Skin of body (tissue), 2 donors: ENCODE data around the gene PADI3. TPM values are rescaled to one million over a fixed set of nuclear protein-coding genes. Genes with fewer than 3 reads are reported as not detected.
A peak's percentile ranks its signal among the peaks of the same experiment; 100 is the strongest.

Experiments used
- DNase-seq: peaks from one replicate; lab custom pipeline; 2025; lab: John Stamatoyannopoulos, UW
- total RNA-seq: library from RNA; depleted of rRNA; stranded (reverse); fragments of >200 nt; gene quantifications from one replicate; pipeline ENCODE4 v1.2.3, GENCODE V29; 2014

The PADI3 gene
- 15.8 TPM for total RNA-seq

- DNase-seq = no peak
Measured at GRCh38 chr1:17248781-17249180, at the start of gene PADI3. Gene PADI3 (plus strand): TSS chr1:17249098. CDS start chr1:17249138, 40 bp downstream.

- DNase-seq = no peak
Measured at GRCh38 chr1:17199267-17200044, 49.4 kb upstream of the PADI3 start.

- DNase-seq = no peak
Measured at GRCh38 chr1:17200246-17200645, 48.7 kb upstream of the PADI3 start.

GRCh38 chr1:17200756-17201155 is 48.1 kb upstream of the PADI3 start:
- DNase-seq = no peak

- DNase-seq = no peak
Measured at GRCh38 chr1:17201201-17202021, 47.5 kb upstream of the PADI3 start.

GRCh38 chr1:17204546-17205440 is 44.1 kb upstream of the PADI3 start, which contains the start of gene PADI1:
Gene PADI1 (plus strand): TSS chr1:17205128. CDS start chr1:17205218, 90 bp downstream.
- DNase-seq = no peak

- DNase-seq = no peak
Measured at GRCh38 chr1:17205652-17206051, 43.2 kb upstream of the PADI3 start.

- DNase-seq = no peak
Measured at GRCh38 chr1:17206196-17206595, 42.7 kb upstream of the PADI3 start.

GRCh38 chr1:17207046-17207445 is 41.9 kb upstream of the PADI3 start:
- peak; percentile 2 for DNase-seq

GRCh38 chr1:17207540-17207939 is 41.4 kb upstream of the PADI3 start:
- DNase-seq = no peak

- no peak for DNase-seq
Measured at GRCh38 chr1:17207966-17208418, 40.9 kb upstream of the PADI3 start.

- DNase-seq = no peak
Measured at GRCh38 chr1:17208546-17208945, 40.4 kb upstream of the PADI3 start.

- no peak for DNase-seq
Measured at GRCh38 chr1:17209430-17209829, 39.5 kb upstream of the PADI3 start.

- no peak for DNase-seq
Measured at GRCh38 chr1:17210176-17210575, 38.7 kb upstream of the PADI3 start.

GRCh38 chr1:17211377-17211776 is 37.5 kb upstream of the PADI3 start:
- no peak for DNase-seq

GRCh38 chr1:17212009-17212408 is 36.9 kb upstream of the PADI3 start:
- no peak for DNase-seq

- DNase-seq = peak; percentile 38
Measured at GRCh38 chr1:17212487-17213121, 36.3 kb upstream of the PADI3 start.

GRCh38 chr1:17213148-17213781 is 35.6 kb upstream of the PADI3 start:
- DNase-seq = no peak

- no peak for DNase-seq
Measured at GRCh38 chr1:17213782-17214148, 35.1 kb upstream of the PADI3 start.

- DNase-seq = no peak
Measured at GRCh38 chr1:17214876-17215544, 33.9 kb upstream of the PADI3 start.
